Panc1 (cell line): Measurements from ENCODE around the gene SLC22A7. TPM values are rescaled to one million over a fixed set of nuclear protein-coding genes. Genes with fewer than 3 reads are reported as not detected.

Experiments
- ATAC-seq: fragments of 200-7000 bp; cut with Tn5 transposase; 2 replicates; pipeline ENCODE4 v1.9.1; 2020; ENCODE audit warnings: mild to moderate bottlenecking, moderate library complexity
- BruUV-seq: library from RNA; stranded (reverse); fragments of 400-500 nt; replicated peaks from 2 replicates; lab custom pipeline; 2021; lab: Mats Ljungman, UMichigan
- CTCF ChIA-PET: fragments of 300-600 bp; sonication (Branson Sonifier 250); formaldehyde crosslinking; loops from one replicate; lab custom pipeline; 2022; ENCODE audit warnings: antibody characterized with exemption; lab: Charles Lee
- POLR2A ChIA-PET: fragments of 300-600 bp; sonication (Branson Sonifier 250); formaldehyde crosslinking; loops from one replicate; lab custom pipeline; 2022; ENCODE audit warnings: antibody characterized with exemption; lab: Charles Lee
- DNase-seq: peaks from one replicate; pipeline ENCODE4 v3.0.0-alpha.2; 2010; ENCODE audit warnings: low read depth, low spot score
- H3K27ac ChIP-seq: 2 replicates; pipeline ENCODE4 v1.5.1; 2011; ENCODE audit warnings: mild to moderate bottlenecking, low read length, inconsistent platforms
- H3K27me3 ChIP-seq: fragments of 200-500 bp; sonication (Bioruptor generic); 2 replicates; pipeline ENCODE4 v1.6.0; 2014; ENCODE audit warnings: low read length, inconsistent platforms; ENCODE audit not compliant: control insufficient read depth, insufficient read depth
- H3K36me3 ChIP-seq: fragments of 200-500 bp; sonication (Bioruptor generic); 2 replicates; pipeline ENCODE4 v1.5.1; 2014; ENCODE audit warnings: inconsistent platforms, mild to moderate bottlenecking, low read length, moderate library complexity; ENCODE audit not compliant: control insufficient read depth, insufficient read depth
- H3K4me1 ChIP-seq: 2 replicates; pipeline ENCODE4 v1.5.1; 2011; ENCODE audit warnings: inconsistent platforms, mild to moderate bottlenecking, low read length, moderate library complexity; ENCODE audit not compliant: control insufficient read depth, insufficient read depth
- H3K4me3 ChIP-seq, 2 experiments: 2 replicates each; pipeline ENCODE4 v1.5.1; 2011 to 2012; ENCODE audit warnings: low read depth in 2 of 2, low read length in 2 of 2, mild to moderate bottlenecking in 2 of 2, inconsistent platforms in 1 of 2, moderate library complexity in 1 of 2
- H3K9me3 ChIP-seq: fragments of 200-500 bp; sonication (Bioruptor generic); 2 replicates; pipeline ENCODE4 v1.5.1; 2014; ENCODE audit warnings: low read depth, mild to moderate bottlenecking, inconsistent platforms, low read length, moderate library complexity; ENCODE audit not compliant: control insufficient read depth, insufficient read depth
- POLR2AphosphoS5 ChIP-seq: IDR thresholded peaks from 2 replicates; pipeline ENCODE4 v1.6.1; 2012; ENCODE audit warnings: mild to moderate bottlenecking, low read depth, low read length, moderate library complexity
- SIN3A ChIP-seq: IDR thresholded peaks from 2 replicates; pipeline ENCODE4 v1.6.1; 2012; ENCODE audit warnings: low read depth, mild to moderate bottlenecking, low read length, moderate library complexity, borderline replicate concordance; ENCODE audit not compliant: insufficient read depth
- TCF7L2 ChIP-seq: IDR thresholded peaks from 2 replicates; pipeline ENCODE4 v1.6.1; 2011; ENCODE audit warnings: mild to moderate bottlenecking, low read depth, low read length, inconsistent platforms
- in situ Hi-C: cut with HindIII; loops from 2 replicates; pipeline ENCODE4 v1.10.0; 2016; ENCODE audit warnings: low sequenced_read_pairs, low pct_unique_long_range_greater_than_20kb
- intact Hi-C: fragments of 100-400 bp; cut with micrococcal nuclease; formaldehyde crosslinking; loops from one replicate; pipeline ENCODE4 v1.10.0; 2022; ENCODE audit not compliant: unreplicated experiment
- total RNA-seq: library from RNA; stranded (reverse); gene quantifications from one replicate; pipeline ENCODE4 v1.2.1, GENCODE V29; 2021; ENCODE audit not compliant: unreplicated experiment
- TF ChIP-seq, protein P1 (sequence below), 2 experiments: IDR thresholded peaks; 2 replicates each; pipeline ENCODE4 v1.6.1; 2011 to 2012; ENCODE audit warnings: low read depth in 2 of 2, control low read depth in 1 of 2, low read length in 1 of 2, mild to moderate bottlenecking in 1 of 2, moderate library complexity in 1 of 2; ENCODE audit not compliant: insufficient read depth in 1 of 2
- TF ChIP-seq, protein P2 (sequence below): fragments of 450-650 bp; IDR thresholded peaks from 2 replicates; pipeline ENCODE4 v1.5.1; 2017; ENCODE audit warnings: mild to moderate bottlenecking

SLC22A7 gene
- total RNA-seq, 1 experiment from 2014 or later: not detected

DNA sequence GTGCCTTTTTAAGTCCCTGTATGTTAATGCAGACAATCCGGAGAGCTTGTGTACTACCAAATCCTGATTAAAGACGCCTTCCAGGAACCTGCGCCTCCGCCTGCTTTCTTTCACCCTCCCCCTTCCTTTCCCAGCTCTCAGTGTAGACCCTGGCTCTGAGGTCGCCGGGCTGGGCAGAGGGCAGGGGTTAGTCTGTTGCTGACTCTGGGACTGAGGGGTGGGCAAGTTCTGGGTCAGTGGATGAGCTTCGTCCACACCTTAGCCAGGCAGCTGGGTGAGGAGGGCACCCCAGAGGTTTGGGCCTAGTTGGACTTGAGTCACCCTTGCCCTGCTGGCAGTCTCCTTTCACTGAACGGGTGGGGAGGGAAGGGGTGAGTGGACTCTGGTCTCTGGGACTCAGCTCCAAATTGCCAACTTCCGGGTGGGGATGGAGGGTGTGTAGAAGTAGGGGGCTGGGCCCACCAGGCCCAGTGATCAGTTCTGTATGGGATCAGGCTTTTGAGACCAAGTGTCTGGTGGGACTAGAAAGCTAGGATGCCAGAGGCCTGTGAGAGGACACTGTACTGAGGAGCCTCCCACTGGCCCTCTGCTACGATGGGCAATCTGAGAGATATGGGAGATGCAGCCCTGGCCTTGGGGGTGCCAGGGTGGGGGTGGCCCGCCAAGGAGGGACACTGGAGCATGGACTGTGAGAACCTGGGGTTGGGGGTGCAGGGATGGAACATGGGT, 21.3 kb upstream of the SLC22A7 start:
- Histone ChIP-seq H3K4me1 (no peaks in the 10 kb centered on the region), H3K9me3 (no peaks in the 10 kb centered on the region), H3K4me3 (no peak overlapping the region), H3K27me3 (0 out of 2 replicates have a peak, but pooled peaks cover 2% of the 10 kb centered on the region), H3K36me3 (no peaks in the 10 kb centered on the region), H3K27ac (no peak overlapping the region)
- ATAC-seq (no peak), DNase-seq (no peak)
- CTCF ChIA-PET: interaction anchor here (0.8 kb wide), 1 partner anchor 32 kb away, joined by 4 read pairs; the partner anchor contains the start of gene CRIP3
- BruUV-seq: no TSS peak
- intact Hi-C loops (no loop called here), in situ Hi-C loops (no loop called here)
- POLR2A ChIA-PET: no interaction called here
- TF ChIP-seq SIN3A (no peak), POLR2AphosphoS5 (no peak), TCF7L2 (no peak)
- TF ChIP-seq, protein P1, sequence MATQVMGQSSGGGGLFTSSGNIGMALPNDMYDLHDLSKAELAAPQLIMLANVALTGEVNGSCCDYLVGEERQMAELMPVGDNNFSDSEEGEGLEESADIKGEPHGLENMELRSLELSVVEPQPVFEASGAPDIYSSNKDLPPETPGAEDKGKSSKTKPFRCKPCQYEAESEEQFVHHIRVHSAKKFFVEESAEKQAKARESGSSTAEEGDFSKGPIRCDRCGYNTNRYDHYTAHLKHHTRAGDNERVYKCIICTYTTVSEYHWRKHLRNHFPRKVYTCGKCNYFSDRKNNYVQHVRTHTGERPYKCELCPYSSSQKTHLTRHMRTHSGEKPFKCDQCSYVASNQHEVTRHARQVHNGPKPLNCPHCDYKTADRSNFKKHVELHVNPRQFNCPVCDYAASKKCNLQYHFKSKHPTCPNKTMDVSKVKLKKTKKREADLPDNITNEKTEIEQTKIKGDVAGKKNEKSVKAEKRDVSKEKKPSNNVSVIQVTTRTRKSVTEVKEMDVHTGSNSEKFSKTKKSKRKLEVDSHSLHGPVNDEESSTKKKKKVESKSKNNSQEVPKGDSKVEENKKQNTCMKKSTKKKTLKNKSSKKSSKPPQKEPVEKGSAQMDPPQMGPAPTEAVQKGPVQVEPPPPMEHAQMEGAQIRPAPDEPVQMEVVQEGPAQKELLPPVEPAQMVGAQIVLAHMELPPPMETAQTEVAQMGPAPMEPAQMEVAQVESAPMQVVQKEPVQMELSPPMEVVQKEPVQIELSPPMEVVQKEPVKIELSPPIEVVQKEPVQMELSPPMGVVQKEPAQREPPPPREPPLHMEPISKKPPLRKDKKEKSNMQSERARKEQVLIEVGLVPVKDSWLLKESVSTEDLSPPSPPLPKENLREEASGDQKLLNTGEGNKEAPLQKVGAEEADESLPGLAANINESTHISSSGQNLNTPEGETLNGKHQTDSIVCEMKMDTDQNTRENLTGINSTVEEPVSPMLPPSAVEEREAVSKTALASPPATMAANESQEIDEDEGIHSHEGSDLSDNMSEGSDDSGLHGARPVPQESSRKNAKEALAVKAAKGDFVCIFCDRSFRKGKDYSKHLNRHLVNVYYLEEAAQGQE (IDR thresholded peaks at IDR 0.05; ENCODE audit: insufficient read depth in 1 of 2, low read depth in 2 of 2, low read length in 1 of 2): no peak
- TF ChIP-seq, protein P2, sequence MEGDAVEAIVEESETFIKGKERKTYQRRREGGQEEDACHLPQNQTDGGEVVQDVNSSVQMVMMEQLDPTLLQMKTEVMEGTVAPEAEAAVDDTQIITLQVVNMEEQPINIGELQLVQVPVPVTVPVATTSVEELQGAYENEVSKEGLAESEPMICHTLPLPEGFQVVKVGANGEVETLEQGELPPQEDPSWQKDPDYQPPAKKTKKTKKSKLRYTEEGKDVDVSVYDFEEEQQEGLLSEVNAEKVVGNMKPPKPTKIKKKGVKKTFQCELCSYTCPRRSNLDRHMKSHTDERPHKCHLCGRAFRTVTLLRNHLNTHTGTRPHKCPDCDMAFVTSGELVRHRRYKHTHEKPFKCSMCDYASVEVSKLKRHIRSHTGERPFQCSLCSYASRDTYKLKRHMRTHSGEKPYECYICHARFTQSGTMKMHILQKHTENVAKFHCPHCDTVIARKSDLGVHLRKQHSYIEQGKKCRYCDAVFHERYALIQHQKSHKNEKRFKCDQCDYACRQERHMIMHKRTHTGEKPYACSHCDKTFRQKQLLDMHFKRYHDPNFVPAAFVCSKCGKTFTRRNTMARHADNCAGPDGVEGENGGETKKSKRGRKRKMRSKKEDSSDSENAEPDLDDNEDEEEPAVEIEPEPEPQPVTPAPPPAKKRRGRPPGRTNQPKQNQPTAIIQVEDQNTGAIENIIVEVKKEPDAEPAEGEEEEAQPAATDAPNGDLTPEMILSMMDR: no peak

DNA sequence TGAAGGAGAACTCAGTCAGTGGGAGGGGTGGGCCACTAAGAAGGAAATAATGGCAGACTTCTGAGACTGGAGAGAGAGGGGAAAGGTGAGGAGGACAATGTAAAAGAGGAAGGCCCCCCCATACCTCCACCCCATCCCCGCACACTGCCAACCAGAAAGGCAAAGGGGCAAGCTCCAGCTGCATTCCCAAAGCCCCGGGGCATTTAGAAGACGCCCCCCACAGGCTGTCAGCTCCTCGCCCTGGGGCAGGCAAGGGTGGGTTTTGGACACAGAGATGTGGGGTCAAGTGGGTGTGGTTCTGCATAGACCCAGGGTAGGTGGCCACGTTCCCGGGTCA, 20.8 kb upstream of the SLC22A7 start:
- BruUV-seq: no TSS peak
- Histone ChIP-seq H3K9me3 (no peaks in the 10 kb centered on the region), H3K4me1 (no peaks in the 10 kb centered on the region), H3K4me3 (no peak overlapping the region), H3K36me3 (no peaks in the 10 kb centered on the region), H3K27ac (no peak overlapping the region), H3K27me3 (0 out of 2 replicates have a peak, but pooled peaks cover 2% of the 10 kb centered on the region)
- ATAC-seq: no peak
- in situ Hi-C loops (no loop called here), intact Hi-C loops (no loop called here)
- TF ChIP-seq, protein P1 (IDR thresholded peaks at IDR 0.05; ENCODE audit: insufficient read depth in 1 of 2, low read depth in 2 of 2, low read length in 1 of 2): no peak
- TF ChIP-seq, protein P2: no peak
- TF ChIP-seq POLR2AphosphoS5 (no peak), SIN3A (no peak), TCF7L2 (no peak)
- ChIA-PET CTCF (no interaction called here), POLR2A (no interaction called here)
- DNase-seq: no peak
